Epithelial cell of esophagus (primary cell): ENCODE measurements around the gene TRIM14.

Experiments used
- DNase-seq: peaks from one replicate; pipeline ENCODE4 v3.0.0; 2010; ENCODE audit warnings: low read depth
- H3K4me3 ChIP-seq: 2 replicates; pipeline ENCODE4 v1.5.1; 2011; ENCODE audit warnings: mild to moderate bottlenecking, low read length, control low read depth
- CTCF ChIP-seq: IDR thresholded peaks from 2 replicates; pipeline ENCODE4 v1.5.1; 2011; ENCODE audit warnings: low read depth, mild to moderate bottlenecking, low read length, control low read depth, inconsistent platforms; ENCODE audit not compliant: insufficient read depth; ENCODE audit errors: missing control alignments

Gene TRIM14

DNA sequence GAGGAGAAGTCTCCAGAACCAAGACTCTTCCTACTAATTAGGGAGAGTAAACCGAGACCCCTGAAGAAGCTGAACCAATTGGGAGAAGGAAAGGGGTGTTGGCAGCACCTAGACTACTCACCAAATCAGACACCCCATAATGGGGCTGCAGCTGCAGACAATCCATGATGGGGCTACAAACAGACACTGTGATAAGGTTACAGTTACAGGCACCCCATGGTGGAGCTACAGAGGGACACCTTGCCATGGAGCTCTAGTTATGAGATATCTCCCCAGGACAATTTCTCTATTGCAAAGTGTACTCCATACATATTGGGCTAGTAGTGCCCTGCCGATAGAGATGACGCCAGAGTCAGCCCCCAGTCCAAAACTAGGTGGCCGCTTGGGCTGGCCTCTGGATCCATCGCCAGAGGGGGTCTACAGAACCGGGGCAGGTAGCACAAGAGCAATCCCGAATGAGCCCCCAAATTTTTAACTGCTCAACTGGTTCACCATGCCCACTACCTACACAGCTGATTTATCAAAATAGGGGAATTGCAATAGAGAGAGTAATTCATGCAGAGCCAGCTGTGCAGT is 64.6 kb downstream of the TRIM14 start:
- DNase-seq = no peak
- no peak overlapping the region for H3K4me3 ChIP-seq
- no peak for TF ChIP-seq CTCF

DNA sequence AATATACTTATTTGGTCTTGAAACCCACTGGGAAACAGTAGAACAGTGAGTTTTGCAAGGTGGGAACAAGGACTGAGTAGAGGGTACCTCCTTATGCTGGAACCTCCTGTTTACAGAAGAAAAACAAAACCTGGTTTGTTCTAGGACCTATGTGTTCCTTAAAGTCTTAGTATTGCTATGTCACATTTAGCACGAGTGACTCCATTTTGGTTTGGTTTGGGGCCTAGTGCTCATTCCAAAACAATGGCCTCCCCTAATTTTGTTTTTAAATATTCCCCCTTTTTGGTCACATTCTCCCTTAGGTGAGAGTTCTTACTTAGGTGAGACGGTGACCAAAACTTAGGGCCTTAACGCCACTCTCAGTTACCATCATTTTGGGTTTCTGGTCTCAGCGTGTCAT is 68.7 kb downstream of the TRIM14 start:
- H3K4me3 ChIP-seq = no peak overlapping the region
- no peak for TF ChIP-seq CTCF
- DNase-seq = no peak

DNA sequence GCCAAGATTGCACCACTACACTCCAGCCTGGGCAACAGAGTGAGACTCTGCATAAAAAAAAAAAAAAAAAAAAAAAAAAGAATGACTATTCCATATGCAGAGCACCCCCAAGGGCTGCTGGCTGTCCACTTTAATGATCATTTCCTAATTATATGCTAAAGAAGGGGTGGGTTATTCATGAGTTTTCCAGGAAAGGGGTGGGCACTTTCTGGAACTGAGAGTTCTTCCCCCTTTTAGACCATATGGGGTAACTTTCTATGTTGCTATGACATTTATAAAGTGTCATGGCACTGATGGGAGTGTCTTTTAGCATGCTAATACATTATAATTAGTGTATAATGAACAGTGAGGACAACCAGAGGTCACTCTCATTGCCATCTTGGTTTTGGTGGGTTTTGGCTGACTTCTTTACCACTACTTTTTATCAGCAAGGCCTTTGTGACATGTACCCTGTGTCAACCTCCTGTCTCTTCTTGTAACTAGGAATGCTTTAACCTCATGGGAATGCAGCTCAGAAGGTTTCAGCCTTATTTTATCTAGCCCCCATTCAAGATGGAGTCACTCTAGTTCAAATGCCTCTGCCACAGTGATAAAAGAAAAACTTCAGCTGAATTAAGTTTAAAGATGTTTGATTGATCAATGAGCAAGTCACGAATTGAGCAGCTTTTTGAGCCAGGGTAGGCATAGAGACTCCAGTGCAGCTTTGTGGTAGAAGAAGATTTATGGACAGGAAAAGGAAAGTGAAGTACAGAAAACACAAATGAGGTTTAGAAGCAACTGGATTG is 69.5 kb downstream of the TRIM14 start:
- no peak overlapping the region for H3K4me3 ChIP-seq
- no peak for TF ChIP-seq CTCF
- no peak for DNase-seq

GRCh38 chr9:98047002-98047401 is 72.0 kb downstream of the TRIM14 start:
- TF ChIP-seq CTCF = no peak
- H3K4me3 ChIP-seq = no peak overlapping the region
- no peak for DNase-seq

DNA sequence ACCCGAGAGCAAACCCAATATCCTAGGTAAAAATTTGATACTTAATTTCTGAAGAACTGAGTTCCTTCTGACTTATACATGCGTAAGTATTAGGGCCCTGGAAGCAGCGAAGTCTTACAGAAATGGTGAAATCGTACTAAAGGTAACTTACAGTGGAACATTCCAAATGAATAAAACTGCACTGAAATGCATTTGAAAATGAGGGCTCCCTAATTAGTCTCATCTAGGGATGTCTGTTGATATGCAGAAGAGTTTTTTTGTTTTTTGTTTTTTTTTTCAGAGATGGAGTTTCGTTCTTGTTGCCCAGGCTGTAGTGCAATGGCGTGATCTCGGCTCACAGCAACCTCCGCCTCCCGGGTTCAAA is 72.9 kb downstream of the TRIM14 start:
- no peak for DNase-seq
- H3K4me3 ChIP-seq = no peak overlapping the region
- TF ChIP-seq CTCF = no peak

DNA sequence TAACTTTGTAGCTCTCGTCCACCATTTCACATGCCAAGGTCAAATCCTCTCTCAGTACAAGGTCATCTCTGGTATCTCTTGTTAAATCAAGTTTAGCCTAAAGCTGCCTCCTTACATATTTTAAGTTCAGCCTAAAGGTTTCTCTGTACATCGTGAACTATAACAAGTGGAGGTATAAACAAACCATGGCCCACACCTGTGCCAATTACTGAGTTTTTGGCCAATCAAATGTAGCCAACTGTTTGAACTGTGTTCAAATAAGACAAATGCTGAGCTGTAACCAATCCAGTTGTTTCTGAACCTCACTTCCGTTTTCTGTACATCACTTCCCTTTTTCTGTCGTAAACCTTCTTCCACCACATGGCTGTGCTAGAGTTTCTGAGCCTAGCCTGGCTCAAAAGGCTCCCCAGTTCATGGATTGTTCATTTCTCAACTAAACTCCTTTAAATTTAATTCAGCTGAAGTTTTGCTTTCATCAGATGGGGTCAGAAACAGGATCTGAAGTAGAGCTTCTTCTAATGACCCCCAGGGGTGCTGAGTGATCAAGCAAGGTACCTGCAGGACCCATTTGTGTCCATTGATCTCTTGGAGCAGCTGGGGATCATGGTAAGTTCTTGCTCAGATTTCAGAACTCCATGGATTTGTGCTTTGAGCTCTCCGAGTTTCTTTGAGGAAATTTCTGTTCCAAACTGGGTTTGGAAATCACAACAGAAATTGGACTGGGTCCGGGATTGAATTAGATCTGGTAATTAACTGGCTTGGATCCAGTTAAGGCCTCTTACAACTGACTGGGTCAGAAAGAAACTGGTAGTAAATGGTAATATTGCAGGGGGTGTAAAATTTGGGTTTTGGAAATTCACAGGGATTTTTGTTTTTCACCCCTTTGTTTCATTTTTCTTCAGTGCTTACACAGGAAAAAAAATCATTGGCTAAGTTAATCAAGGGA is 73.5 kb downstream of the TRIM14 start:
- no peak for TF ChIP-seq CTCF
- peak overlapping the region; percentile 2 for H3K4me3 ChIP-seq
- DNase-seq = peak; percentile 21
